Activated CD4-positive, alpha-beta T cell treated with anti-CD3 and anti-CD28 coated beads, Interleukin-2, amount 50 U/mL, for 48 hours (primary cell): ENCODE measurements around the gene SYT5.
A peak's percentile ranks its signal among the peaks of the same experiment; 100 is the strongest.
"Not testable (repeated sequence)": the region's sequence is repeated elsewhere in the genome, so short reads cannot be mapped to it uniquely, and the experiment has no call there.

ENCODE experiments used
- DNase-seq, 2 experiments: peaks; one replicate each; pipeline ENCODE4 v3.0.0-alpha.2; 2020

SYT5 gene

DNA sequence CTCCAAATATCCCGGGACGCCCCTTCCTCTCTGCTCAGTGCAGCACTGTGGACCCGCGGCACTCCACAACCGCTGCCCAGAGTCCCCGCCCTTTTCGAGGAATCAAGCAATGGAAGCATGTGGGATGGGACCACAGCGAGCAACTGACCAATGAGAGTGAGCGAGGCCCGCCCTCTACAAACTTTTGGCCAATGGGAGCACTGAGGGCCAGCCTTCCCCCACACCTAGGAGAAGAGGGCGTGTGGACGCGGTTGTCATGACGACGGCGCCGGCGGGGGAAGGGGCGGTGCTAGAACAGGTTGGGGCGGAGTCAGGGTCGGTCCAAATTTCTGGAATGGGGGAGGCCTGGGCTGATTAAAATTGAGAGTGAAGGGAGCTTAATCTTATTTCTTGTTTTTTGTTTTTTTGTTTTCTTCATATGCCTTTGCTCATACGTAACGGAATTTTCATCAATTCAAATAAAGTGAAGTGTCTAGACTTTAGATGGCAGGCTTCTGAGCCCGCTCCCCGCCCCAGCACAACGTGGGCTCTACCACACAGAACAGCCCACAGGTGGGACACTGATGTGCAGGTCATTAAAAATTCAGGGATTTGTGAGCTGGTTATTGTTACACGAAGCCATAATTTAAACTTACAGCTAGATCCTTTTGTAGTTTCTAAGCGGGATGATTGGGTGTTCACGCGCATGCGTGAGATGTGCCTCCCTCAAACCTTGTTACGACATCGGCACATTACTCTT is 13.4 kb downstream of the SYT5 start, which contains the start of gene DNAAF3:
Gene DNAAF3, minus strand, starts transcription at position 84 of the 739 bp plus-strand sequence. CDS start 200 bp downstream, outside the sequence.
- DNase-seq: peak; percentile 78 to 81

DNA sequence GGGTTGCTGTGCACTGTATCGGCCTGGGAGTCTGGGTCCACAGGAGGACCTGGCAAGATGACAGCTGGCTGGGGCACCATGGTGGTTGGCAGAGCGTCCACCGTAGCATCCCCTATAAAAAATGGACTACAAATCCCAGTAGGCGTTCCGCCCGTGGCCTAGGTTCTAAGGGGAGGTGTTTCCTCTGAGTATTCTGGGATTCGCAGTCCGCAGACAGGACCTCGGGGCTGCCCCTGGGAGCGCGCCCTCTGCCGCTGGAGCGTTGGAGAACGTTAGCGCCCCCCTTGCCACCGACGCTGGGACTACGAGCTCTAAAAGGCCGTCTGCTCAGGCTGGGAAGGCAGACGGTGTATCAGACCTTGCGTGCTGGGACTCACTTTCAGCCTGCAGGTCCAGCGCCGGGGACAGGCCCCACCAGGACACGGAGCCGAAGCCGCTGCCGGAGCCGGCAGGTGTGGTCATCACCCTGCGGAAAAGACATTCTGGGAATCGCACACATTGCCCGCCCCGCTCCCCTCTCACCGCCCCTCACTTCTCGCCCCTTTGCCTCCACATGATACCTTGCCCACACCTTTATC is 14.0 kb downstream of the SYT5 start:
- peak in 1 of 2 experiments; percentile 44 for DNase-seq

DNA sequence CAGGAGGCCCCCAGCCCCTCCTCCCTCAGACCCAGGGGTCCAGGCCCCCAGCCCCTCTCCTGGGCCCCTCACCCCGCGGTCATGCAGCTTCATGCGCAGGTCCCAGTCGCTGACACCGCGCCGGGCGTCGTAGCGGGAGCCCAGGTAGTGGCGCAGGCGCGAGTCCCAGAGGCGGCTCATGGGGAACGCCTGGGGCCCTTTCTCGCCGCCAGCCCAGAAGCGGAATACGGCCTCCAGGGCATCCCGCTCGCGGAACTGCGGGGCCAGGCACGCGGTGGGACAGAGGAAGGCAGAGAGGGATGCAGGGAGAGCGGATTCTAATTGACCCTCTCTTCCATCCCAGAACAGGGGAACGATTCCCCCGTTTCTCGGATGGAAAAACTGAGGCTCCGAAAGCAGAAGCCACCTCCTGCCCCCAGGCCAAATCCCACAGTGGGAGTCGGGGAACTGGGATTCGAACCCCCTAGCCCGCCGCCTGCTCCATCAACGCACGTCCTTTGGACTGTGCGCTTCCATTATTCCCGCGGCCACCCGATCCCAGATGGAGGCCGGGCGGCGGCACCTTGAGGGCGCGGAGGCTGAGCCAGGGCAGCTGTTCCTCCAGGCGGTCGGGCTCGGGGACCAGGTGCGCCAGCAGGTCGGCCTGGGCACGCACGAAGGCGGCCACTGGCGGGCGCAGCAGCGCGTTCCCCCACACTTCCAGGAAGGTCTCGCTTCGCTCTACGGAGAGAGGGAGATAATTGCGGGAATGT is 18.3 kb downstream of the SYT5 start:
- DNase-seq: no peak

- DNase-seq: no peak
Observed at GRCh38 chr19:55160986-55161365, 19.1 kb downstream of the SYT5 start.

DNA sequence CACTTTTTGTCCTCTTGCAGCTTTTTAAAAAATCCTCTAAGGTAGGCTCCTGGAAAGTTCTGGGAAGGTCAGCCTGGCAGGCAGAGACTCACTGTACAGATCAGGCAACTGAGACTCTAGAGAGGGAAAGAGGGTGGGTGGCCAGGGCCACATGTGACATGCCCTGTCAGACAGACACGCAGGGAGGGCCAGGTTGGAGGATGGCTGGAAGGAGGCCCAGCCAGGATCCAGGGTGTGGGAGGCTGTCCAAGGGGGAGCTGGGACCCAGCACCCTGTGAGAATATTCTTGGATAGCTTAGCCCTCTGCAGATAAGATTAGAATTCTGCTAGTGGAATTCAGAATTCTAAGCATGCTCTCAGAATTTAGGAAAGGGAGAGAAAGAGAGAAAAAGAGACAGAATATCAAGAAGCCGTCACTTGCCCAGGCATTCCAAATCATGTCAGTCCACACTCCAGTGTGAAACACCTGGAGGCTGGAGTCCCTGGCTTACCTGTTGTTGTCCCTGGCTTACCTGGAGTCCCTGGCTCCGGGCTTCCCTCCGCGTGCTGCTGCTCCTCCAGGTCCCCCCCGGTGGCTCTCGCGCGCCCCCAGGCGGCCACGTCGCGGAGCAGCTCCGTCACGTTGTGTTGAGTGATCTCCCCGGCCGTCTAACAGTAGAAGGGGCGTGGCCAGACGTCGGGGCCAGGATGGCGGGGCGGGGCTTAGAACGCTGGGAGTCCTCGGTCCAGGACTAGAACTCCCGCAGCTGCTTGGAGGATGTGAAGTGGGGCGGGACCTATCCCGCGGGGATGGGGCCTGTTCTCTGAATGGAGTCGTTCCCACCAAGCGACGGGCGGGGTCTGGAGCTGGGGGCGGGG is 19.7 kb downstream of the SYT5 start:
- DNase-seq: peak; percentile 92 to 93

DNA sequence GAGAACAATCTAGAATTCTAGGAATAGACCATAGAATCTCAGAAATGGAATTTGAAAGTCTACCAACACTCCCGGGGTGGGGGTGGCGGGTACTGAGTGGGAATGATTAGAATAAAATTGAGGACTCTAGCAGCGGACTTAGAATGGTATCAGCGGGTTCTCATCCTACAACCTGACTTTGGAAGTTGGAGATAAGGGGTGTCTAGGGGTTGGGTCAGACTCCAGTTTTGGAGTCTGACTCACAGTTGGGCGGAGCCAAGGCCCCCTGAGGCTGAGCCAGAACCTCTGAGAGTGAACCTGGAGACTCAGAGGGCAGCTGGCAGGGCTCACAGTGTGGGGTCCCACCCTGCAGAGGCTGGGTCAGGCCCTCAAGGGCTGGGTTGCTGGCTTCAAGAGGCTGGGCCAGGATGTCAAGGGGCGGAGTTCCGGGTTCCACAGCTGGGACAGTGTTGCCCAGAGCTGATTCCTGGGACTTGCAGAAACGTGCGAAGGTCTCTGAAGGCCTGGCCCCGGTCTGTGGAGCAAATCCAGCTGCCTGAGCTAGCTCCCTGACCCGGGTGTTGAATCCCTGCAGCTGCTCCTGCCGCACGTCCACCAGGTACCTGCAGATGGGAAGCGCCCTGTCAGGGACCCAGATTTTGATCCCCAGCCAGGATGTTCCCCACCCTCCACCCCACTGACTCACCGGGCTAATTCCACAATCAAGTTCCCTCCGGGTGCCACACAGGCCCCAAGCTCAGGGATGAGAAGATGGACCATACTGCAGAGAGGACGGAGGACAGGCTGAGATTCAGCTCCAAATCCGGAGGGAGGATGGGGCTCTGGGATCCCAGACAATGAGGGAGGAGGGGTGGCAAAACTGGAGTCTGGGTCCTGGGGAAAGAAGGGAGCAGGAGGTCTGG is 21.0 kb downstream of the SYT5 start:
- DNase-seq: no peak

DNA sequence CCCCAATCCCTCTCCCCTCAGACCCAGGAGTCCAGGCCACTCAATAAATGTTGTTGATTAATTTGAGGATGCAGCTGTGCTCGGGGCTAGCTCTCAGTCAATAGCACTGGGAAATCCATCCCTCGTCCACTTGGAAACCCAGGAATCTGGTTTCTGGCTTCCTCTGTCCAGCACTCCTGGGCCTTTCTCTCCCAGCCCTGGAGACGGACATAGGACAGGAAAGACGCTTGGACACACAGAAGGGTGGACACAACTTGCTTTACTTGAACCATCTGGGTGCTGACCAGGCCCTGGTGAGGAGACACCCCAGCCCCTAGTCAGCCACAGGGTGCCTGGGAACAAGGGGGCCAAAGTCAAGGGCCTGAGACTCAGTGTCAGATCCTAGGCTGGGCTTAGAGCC is 21.7 kb downstream of the SYT5 start:
- no peak for DNase-seq

- no peak for DNase-seq
Observed at GRCh38 chr19:55157064-55157908, 22.8 kb downstream of the SYT5 start, which contains the start of gene TNNI3. Gene TNNI3 (minus strand): TSS chr19:55157732. CDS start chr19:55157589, 143 bp downstream.

GRCh38 chr19:55156202-55157063 is 23.7 kb downstream of the SYT5 start:
- peak; percentile 39 to 45 for DNase-seq

DNA sequence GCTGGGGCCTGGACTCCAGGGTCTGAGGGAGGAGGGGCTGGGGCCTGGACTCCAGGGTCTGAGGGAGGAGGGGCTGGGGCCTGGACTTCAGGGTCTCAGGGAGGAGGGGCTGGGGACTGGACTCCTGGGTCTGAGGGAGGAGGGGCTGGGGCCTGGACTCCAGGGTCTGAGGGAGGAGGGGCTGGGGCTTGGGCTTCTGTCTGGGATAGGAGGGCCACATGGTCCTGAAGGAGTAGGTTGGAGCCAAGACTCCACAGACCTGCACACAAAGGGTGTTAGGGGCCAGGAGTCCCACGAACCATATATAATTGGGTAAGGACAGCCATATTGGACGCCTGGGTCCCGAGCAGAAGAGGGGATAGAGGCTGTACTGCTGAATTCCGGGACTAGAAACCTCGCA is 24.3 kb downstream of the SYT5 start:
- not testable (repeated sequence) for DNase-seq

DNA sequence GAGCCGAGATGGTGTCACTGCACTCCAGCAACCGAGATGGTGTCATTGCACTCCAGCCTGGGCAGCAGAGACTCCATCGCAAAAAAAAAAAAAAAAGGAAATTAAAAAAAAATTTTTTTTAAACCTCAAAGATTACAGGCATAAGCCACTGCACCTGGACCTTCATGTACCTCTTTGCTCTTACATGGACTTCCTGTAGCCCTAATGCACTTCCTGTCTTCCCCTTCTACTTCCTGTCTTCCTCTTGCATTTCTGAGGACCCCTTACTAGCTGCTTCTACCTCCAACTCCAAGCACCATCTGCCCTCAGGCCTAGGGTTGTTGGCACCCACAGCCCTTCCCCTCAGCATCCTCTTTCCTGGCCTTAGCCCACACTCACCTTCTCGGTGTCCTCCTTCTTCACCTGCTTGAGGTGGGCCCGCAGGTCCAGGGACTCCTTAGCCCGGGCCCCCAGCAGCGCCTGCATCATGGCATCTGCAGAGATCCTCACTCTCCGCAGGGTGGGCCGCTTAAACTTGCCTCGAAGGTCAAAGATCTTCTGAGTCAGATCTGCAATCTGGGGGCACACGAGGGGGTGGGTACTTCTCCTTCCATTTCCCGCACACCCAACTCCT is 26.3 kb downstream of the SYT5 start:
- DNase-seq: no peak

DNA sequence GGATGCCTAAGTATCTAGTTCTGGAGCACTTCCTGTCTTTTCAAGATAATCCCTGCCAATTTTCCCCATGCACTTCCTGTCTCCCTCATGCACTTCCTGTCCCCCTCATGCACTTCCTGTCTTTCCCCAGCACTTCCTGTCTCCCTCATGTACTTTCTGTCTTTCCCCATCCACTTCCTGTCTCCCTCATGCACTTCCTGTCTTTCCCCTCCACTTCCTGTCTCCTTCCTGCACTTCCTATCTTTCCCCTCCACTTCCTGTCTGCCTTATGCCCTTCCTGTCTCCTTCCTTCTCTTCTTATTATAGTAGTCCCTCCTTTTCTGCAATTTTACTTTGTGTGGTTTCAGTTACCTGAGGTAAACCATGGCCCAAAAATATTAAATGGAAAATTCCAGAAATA is 28.1 kb downstream of the SYT5 start:
- no peak for DNase-seq

DNA sequence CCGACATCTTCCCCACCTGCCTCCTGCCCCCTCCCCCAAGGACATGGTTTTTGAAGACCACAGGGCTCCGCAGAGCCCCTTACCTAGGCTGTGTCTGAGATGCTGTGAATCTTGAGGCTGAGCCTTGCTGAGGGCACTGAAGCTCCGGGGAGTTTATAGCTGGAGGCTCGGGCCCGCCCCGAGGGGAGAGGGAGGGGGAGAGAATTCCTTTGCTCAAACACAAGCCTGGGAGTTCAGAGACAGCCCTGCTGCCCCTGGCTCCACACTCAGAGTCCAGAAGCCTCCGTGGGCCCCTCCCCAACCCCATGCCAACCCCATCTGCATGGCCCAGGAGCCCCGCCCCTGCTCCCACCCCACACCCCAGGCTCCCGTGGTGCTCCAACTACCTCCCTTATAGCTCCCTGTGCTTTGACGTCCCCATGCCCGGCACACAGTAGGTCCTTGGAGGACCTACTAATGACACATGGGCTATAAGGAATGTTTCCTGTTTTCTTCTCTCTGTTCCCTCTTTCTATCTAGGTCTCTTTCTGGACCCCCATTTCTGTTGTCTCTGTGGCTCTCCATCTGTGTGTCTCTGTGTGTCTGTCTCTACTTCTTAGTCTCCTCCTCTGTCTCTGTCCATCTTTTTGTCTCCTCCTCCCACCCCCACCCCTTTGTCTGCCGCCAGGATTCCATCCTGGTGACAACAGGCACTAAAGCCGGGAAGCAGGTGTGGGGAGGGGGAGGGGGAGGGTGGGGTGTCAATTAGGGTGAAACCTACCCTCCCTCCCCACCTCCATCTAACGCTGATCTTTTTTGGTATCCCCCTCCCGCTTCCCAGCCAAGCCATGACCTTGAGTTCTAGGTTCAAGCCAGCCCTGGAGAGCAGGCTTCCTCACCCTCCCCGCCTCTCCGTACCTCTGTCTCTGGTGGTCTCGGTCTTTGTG is 30.7 kb downstream of the SYT5 start, which contains the start of gene TNNT1:
Gene TNNT1, minus strand, starts transcription at position 129 of the 926 bp plus-strand sequence. CDS start 2,049 bp downstream, outside the sequence.
- DNase-seq: no peak

DNA sequence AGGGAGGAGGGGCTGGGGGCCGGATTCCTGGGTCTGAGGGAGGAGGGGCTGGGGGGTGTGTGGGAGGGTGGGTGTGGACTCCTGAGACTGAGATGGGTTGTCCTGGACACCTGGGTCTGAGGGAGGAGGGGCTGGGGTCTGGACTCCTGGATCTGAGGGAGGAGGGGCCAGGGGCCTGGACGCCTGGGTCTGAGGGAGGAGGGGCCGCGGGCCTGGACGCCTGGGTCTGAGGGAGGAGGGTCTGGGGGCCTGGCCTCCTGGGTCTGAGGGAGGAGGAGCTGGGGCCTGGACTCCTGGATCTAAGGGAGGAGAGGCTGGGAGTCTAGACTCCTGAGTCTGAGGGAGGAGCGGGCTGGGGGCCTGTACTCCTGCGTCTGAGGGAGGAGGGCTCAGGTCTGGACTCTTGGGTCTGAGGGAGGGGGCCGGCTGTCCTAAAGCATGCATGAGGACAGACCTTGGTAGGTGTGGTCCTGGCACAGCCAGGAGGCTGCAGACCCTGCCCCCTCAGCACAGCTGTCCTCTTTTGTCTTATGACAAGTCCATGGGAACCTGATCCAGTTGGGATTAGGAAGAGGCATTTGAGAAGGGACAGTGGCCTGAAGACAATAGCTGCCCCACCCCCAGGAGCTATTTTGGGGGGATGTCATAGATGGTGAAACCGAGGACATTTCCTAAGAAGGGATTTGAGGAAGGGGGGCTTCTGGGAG is 32.4 kb downstream of the SYT5 start:
- DNase-seq: no peak

GRCh38 chr19:55146705-55147273 is 33.3 kb downstream of the SYT5 start:
- no peak for DNase-seq

GRCh38 chr19:55146078-55146704 is 33.9 kb downstream of the SYT5 start:
- DNase-seq: no peak
